M059J (cell line): Measurements from ENCODE around the gene PLXNC1. TPM values are rescaled to one million over a fixed set of nuclear protein-coding genes. Genes with fewer than 3 reads are reported as not detected.

ENCODE experiments used
- DNase-seq: peaks from one replicate; pipeline ENCODE4 v3.0.0-alpha.2; 2012; ENCODE audit warnings: low read depth
- total RNA-seq: library from RNA; depleted of rRNA; stranded (reverse); fragments of >200 nt; shearing (Covaris generic); gene quantifications from 2 replicates; pipeline ENCODE4 v1.2.3, GENCODE V29; 2014

The PLXNC1 gene
- total RNA-seq, 1 experiment from 2014 or later: 3.4 TPM

DNA sequence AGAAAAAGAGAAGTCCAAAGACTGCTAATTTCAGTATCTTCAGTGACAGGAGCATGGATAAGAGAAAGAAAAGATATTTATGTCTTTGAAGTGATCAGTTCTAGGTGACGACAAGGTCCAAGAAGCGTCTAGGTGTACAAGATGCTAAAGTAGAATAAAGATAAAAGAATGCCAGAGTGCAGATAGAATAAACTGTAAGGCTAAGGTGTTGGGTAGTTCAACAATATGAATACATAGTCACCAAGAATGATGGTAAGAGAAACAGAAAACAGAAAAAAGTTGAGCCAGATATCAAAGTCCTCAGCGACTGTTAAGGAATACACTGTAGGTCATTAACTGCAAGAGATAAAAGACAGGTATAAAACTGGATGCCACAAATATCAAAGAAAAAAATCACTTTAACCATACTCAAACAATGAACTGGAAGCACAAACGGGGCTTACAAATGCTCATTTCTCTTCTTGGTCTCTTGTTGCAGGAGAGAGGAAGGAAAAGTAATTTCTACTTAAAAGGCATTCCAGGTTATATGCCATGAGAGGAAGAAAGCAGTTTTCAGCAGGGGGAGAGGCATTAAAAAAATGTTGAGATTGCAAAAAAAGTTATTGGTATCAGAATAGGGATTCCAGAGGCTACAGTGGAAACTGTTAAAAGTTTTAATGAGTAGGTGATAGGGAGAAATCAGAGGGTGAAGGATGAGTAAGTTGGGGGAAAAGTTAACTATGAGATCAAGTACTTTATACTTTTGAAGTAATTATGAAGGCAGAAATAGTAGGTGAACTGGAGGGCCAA lies 189.8 kb downstream of the PLXNC1 start:
- no peak for DNase-seq

DNA sequence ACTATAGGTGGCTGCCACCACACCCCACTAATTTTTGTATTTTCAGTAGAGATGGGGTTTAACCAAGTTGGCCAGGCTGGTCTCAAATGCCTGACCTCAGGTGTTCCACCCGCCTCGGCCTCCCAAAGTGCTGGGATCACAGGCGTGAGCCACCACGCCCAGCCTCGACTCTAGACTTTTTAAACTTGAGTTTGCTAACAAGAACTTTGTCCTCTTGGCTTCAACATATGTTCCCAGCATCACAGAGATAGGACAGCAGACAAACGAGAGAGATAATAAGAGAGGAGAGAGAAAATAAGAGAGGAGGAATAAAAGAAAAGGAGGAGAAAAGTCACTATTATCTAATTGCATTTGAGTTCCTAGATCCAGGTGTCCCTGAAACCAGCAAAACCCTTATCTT lies 192.2 kb downstream of the PLXNC1 start:
- no peak for DNase-seq

DNA sequence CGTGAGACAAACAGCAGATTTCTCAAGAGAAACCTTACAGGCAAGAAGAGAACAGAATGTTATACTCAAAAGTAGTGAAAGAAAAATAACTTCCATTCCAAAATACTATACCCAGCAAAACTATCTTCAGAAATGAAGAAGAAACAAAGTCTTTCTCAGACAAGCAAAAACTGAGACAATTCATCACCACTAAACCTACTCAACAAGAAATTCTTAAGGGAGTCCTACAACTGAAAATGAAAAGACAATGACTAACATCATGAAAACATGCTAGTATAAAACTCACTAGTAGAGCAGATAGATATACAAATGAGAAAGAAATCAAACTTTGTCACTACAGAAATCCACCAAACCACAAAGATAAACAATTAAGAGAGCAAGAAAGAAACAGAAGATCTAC lies 204.8 kb downstream of the PLXNC1 start:
- DNase-seq: peak; percentile 30
